Measurements from ENCODE around the gene AP5S1. TPM values are rescaled to one million over a fixed set of nuclear protein-coding genes. Genes with fewer than 3 reads are reported as not detected.

AP5S1 gene, protein sequence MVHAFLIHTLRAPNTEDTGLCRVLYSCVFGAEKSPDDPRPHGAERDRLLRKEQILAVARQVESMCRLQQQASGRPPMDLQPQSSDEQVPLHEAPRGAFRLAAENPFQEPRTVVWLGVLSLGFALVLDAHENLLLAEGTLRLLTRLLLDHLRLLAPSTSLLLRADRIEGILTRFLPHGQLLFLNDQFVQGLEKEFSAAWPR
- 9.4 and 20.4 TPM in 2 replicates for total RNA-seq (ENCODE audit: low replicate concordance)

GRCh38 chr20:3820048-3820900 is at the start of gene AP5S1:
AP5S1 (plus strand) TSS chr20:3820547; CDS start chr20:3822118, 1,571 bp downstream.
- DNase-seq (ENCODE audit: low read depth) = peak; percentile 97
- H3K4me3 ChIP-seq (ENCODE audit: low read depth, low read length) = peak within 1 kb of the TSS; percentile 88
- TF ChIP-seq CTCF (IDR thresholded peaks at IDR 0.05; ENCODE audit: insufficient read depth, low read length) = peak; percentile 66

DNA sequence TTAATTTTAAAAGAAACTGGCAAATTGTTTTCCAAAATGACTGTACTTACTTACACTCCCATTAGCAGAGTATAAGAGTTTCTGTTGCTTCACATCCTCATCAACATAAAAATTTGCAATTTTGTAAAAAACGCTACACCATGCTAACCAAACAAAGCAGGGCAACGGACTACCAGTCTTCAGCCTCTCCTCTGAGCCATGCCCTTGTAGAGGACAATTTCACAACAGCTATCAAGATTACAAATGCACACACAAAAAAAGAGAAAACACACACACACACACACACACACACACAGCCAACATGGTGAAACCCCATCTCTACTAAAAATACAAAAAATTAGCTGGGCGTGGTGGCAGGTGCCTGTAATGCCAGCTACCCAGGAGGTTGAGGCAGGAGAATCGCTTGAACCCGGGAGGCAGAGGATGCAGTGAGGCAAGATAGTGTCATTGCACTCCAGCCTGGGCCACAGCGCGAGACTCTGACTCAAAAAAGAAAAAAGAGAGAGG is 48.7 kb upstream of the AP5S1 start:
- no peak for TF ChIP-seq CTCF (IDR thresholded peaks at IDR 0.05; ENCODE audit: insufficient read depth, low read length)
- DNase-seq (ENCODE audit: low read depth) = no peak
- H3K4me3 ChIP-seq (ENCODE audit: low read depth, low read length) = no peak overlapping the region

GRCh38 chr20:3775457-3776108 is 44.8 kb upstream of the AP5S1 start:
- H3K4me3 ChIP-seq (ENCODE audit: low read depth, low read length) = no peak overlapping the region
- no peak for TF ChIP-seq CTCF (IDR thresholded peaks at IDR 0.05; ENCODE audit: insufficient read depth, low read length)
- DNase-seq (ENCODE audit: low read depth) = no peak

GRCh38 chr20:3777381-3777715 is 43.0 kb upstream of the AP5S1 start:
- peak overlapping the region; percentile 61 for H3K4me3 ChIP-seq (ENCODE audit: low read depth, low read length)
- no peak for DNase-seq (ENCODE audit: low read depth)
- TF ChIP-seq CTCF (IDR thresholded peaks at IDR 0.05; ENCODE audit: insufficient read depth, low read length) = no peak

GRCh38 chr20:3777716-3778629 is 42.4 kb upstream of the AP5S1 start:
- DNase-seq (ENCODE audit: low read depth) = peak; percentile 34
- no peak for TF ChIP-seq CTCF (IDR thresholded peaks at IDR 0.05; ENCODE audit: insufficient read depth, low read length)
- peak overlapping the region; percentile 61 for H3K4me3 ChIP-seq (ENCODE audit: low read depth, low read length)

GRCh38 chr20:3778976-3779375 is 41.4 kb upstream of the AP5S1 start:
- DNase-seq (ENCODE audit: low read depth) = no peak
- H3K4me3 ChIP-seq (ENCODE audit: low read depth, low read length) = no peak overlapping the region
- no peak for TF ChIP-seq CTCF (IDR thresholded peaks at IDR 0.05; ENCODE audit: insufficient read depth, low read length)
